ENCODE results near the gene BLOC1S1. TPM values are rescaled to one million over a fixed set of nuclear protein-coding genes. Genes with fewer than 3 reads are reported as not detected.

Gene BLOC1S1
- total and polyA plus RNA-seq, 9 of the 15 experiments (the other 6 are each of a cell fraction or from before 2014, with no cell fraction given) = 75.2 to 161 (median 98.8) TPM

DNA sequence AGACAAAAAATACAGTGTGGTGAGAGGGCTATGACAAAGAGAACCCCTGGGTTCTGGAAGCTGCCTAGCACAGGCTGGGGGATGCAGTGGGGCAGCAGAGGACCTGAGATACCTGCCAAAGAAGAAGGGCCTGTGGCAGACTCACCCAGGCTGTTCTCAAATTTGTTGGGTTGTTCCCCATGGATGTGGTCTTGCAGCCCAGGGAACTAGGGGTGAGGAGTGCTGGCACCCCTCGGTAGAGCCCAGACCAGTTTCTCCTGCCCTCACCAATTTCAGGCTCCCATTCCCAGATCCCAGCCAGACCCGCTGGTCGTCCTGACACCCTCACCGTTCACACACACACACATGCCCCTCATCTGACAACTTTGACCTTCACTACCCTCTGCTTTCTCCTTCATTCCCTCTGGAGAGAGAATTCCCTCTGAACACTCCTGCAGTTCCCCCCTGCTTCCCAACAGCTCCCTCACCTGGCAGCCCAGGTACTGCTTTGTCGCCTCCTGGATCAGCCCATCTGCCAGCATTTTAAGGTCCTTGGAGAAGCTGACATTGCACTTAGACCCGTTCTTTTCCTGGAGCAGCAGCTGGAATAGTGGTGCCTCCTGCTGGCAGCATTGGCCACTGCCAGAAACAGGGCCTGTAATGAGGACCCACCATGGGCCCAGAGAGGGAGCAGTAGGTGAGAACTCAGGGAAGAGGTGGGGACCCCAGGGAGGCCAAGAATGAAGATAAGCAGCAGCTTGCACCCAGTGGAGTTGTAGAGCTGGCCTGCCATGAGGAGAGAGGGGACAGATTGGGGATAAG, 21.1 kb downstream of the BLOC1S1 start (continued):
- TF ChIP-seq DMBX1 (CRISPR knock-in tag; IDR thresholded peaks at IDR 0.05; ENCODE audit: borderline replicate concordance) (no peak), ZEB2 (IDR thresholded peaks at IDR 0.05) (0 out of 2 replicates have a peak, but pooled peaks have one; percentile 33), BCOR (IDR thresholded peaks at IDR 0.05) (no peak), MTA3 (IDR thresholded peaks at IDR 0.05; ENCODE audit: borderline replicate concordance) (peak; percentile 53; the same call in 1 of the 2 replicates), ERF (CRISPR knock-in tag; IDR thresholded peaks at IDR 0.05) (no peak), KLF16 (IDR thresholded peaks at IDR 0.05) (peak; percentile 66), ILK (tag; IDR thresholded peaks at IDR 0.05; ENCODE audit: borderline replicate concordance, low read depth) (no peak), ZBTB7A (IDR thresholded peaks at IDR 0.05; ENCODE audit: borderline replicate concordance, control insufficient read depth, low read depth, low read length) (no peak), ZNF785 (CRISPR knock-in tag; IDR thresholded peaks at IDR 0.05) (no peak), KHSRP (IDR thresholded peaks at IDR 0.05) (no peak), PURB (CRISPR knock-in tag; IDR thresholded peaks at IDR 0.05; ENCODE audit: low read depth) (no peak), ZNF766 (CRISPR knock-in tag; conservative IDR thresholded peaks at IDR 0.05) (no peak), ZNF41 (CRISPR knock-in tag; conservative IDR thresholded peaks at IDR 0.05) (no peak), ZNF217 (CRISPR knock-in tag; IDR thresholded peaks at IDR 0.05) (no peak), NFATC3 (IDR thresholded peaks at IDR 0.05) (no peak), ZNF57 (CRISPR knock-in tag; IDR thresholded peaks at IDR 0.05) (no peak), NFIC (IDR thresholded peaks at IDR 0.05) (no peak), XRCC5 (IDR thresholded peaks at IDR 0.05; ENCODE audit: low read depth, low read length) (no peak)
- TF ChIP-seq, protein P1, sequence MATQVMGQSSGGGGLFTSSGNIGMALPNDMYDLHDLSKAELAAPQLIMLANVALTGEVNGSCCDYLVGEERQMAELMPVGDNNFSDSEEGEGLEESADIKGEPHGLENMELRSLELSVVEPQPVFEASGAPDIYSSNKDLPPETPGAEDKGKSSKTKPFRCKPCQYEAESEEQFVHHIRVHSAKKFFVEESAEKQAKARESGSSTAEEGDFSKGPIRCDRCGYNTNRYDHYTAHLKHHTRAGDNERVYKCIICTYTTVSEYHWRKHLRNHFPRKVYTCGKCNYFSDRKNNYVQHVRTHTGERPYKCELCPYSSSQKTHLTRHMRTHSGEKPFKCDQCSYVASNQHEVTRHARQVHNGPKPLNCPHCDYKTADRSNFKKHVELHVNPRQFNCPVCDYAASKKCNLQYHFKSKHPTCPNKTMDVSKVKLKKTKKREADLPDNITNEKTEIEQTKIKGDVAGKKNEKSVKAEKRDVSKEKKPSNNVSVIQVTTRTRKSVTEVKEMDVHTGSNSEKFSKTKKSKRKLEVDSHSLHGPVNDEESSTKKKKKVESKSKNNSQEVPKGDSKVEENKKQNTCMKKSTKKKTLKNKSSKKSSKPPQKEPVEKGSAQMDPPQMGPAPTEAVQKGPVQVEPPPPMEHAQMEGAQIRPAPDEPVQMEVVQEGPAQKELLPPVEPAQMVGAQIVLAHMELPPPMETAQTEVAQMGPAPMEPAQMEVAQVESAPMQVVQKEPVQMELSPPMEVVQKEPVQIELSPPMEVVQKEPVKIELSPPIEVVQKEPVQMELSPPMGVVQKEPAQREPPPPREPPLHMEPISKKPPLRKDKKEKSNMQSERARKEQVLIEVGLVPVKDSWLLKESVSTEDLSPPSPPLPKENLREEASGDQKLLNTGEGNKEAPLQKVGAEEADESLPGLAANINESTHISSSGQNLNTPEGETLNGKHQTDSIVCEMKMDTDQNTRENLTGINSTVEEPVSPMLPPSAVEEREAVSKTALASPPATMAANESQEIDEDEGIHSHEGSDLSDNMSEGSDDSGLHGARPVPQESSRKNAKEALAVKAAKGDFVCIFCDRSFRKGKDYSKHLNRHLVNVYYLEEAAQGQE (IDR thresholded peaks at IDR 0.05; ENCODE audit: borderline replicate concordance) = peak; percentile 89
- TF ChIP-seq, protein P1 (CRISPR knock-in tag; IDR thresholded peaks at IDR 0.05; ENCODE audit: low read depth) = 0 out of 2 replicates have a peak, but pooled peaks have one; percentile 11
- TF ChIP-seq, protein P2, sequence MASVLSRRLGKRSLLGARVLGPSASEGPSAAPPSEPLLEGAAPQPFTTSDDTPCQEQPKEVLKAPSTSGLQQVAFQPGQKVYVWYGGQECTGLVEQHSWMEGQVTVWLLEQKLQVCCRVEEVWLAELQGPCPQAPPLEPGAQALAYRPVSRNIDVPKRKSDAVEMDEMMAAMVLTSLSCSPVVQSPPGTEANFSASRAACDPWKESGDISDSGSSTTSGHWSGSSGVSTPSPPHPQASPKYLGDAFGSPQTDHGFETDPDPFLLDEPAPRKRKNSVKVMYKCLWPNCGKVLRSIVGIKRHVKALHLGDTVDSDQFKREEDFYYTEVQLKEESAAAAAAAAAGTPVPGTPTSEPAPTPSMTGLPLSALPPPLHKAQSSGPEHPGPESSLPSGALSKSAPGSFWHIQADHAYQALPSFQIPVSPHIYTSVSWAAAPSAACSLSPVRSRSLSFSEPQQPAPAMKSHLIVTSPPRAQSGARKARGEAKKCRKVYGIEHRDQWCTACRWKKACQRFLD (CRISPR knock-in tag; IDR thresholded peaks at IDR 0.05) = no peak
